Measurements from ENCODE around the gene ACTR2. TPM values are rescaled to one million over a fixed set of nuclear protein-coding genes. Genes with fewer than 3 reads are reported as not detected.

ACTR2 gene
- total RNA-seq, 1 donor from 2014 or later: 95.3 TPM

DNA sequence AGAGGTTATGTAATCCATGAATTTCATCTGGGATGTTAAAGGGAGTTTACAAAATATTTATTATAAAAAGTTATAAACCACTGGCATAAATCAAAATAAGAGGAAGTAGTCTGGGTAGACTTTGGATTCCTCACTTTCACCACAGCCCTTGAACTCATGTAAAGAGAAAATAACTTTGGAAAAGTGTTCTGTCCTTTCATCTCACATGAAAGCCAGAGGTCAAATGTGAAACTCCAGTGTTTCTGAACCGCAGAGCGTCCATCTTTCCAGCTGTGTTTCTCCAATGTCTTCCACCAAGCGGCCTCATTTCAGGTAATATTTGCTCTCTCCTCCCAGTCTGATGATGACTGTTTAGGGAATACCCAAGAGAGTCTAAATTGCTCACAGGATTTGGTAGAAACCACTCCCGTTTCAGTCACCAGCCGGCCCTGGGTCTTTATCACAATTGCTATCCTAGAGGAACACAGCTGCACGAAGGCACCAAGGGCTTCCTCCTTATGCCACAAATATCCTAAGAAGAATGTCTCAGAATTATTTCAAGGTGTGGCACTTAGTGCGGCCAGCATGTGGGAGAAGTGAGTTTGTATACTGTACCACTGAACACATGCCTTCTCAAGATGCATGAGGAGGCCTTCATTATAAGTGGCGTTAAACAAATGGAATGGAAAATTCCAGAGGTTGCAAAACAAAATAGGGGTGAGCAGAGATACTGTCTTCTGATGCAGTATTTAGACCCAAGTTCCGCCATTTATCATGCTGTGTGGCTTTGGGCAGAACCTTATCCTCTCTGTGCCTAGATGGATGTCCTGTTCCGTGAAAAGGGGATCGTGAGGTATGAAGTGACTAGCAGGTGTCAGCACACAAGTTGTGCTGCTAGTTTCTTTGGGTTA lies 63.8 kb downstream of the ACTR2 start:
- H3K4me3 ChIP-seq (ENCODE audit: low read depth, low read length): no peak overlapping the region
- DNase-seq (ENCODE audit: low read depth): no peak
- TF ChIP-seq, protein P1, sequence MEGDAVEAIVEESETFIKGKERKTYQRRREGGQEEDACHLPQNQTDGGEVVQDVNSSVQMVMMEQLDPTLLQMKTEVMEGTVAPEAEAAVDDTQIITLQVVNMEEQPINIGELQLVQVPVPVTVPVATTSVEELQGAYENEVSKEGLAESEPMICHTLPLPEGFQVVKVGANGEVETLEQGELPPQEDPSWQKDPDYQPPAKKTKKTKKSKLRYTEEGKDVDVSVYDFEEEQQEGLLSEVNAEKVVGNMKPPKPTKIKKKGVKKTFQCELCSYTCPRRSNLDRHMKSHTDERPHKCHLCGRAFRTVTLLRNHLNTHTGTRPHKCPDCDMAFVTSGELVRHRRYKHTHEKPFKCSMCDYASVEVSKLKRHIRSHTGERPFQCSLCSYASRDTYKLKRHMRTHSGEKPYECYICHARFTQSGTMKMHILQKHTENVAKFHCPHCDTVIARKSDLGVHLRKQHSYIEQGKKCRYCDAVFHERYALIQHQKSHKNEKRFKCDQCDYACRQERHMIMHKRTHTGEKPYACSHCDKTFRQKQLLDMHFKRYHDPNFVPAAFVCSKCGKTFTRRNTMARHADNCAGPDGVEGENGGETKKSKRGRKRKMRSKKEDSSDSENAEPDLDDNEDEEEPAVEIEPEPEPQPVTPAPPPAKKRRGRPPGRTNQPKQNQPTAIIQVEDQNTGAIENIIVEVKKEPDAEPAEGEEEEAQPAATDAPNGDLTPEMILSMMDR (conservative IDR thresholded peaks at IDR 0.05; ENCODE audit: low read depth, low read length): no peak

DNA sequence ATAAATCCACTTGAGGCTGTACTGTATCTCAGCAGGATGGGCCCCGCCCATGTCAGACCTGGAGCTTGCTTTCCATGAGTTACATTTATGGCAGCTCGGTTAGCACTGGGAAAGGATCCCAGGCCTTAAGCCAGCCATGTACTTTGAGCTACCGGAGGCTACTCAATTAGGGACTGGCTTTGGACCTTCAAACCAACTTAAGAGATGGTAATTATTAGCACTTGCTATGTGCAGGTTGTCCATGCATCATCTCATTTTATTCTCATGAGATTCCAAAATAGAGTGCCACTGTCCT lies 64.4 kb downstream of the ACTR2 start:
- H3K4me3 ChIP-seq (ENCODE audit: low read depth, low read length): no peak overlapping the region
- DNase-seq (ENCODE audit: low read depth): no peak
- TF ChIP-seq, protein P1 (conservative IDR thresholded peaks at IDR 0.05; ENCODE audit: low read depth, low read length): no peak

DNA sequence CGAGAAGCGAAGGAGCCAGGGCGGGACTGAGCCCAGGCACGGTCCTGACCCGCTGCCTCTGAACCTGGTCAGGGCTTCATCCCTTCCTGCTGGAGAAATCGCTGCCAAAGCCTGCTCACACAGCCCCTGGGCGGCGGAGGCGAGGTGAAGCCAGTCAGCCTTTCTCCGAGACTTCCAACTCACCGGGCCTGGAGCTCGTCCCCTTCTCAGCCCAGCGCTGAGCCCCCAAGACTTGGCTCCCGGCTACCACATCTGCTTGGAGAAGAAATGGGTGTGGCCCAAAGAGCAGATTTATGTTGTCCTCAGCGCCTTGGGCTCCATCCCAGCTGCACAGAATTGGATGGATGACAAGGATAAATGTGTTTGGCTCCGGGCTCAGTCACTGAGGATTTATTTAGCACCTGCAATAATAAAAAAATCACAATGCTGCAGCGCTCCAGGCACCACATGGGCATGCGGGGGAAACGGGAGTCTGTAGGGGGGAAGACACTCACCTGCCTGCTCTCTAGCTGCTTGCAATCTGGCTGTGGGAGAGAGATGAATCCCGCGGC lies 64.9 kb downstream of the ACTR2 start:
- DNase-seq (ENCODE audit: low read depth): no peak
- H3K4me3 ChIP-seq (ENCODE audit: low read depth, low read length): no peak overlapping the region
- TF ChIP-seq, protein P1 (conservative IDR thresholded peaks at IDR 0.05; ENCODE audit: low read depth, low read length): no peak

DNA sequence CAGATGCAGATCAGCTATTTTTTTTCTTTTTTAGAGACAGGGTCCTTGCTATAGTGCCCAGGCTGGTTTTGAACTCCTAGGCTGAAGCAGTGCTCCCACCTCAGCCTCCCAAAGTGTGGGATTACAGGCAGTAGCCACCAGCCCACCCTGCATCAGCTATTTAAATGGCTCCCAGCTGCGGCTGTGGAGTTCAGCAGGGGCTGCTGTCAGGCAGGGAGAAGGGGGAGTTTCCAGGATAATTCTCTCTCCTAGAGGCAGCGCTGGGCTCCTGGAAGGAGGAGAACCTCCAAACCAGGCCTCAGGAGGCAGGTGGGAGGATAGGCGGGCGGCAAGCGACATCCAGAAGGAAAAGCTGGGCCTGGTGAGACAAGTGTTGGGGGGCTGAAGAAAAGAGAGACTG lies 65.7 kb downstream of the ACTR2 start:
- TF ChIP-seq, protein P1 (conservative IDR thresholded peaks at IDR 0.05; ENCODE audit: low read depth, low read length): no peak
- no peak for DNase-seq (ENCODE audit: low read depth)
- no peak overlapping the region for H3K4me3 ChIP-seq (ENCODE audit: low read depth, low read length)

DNA sequence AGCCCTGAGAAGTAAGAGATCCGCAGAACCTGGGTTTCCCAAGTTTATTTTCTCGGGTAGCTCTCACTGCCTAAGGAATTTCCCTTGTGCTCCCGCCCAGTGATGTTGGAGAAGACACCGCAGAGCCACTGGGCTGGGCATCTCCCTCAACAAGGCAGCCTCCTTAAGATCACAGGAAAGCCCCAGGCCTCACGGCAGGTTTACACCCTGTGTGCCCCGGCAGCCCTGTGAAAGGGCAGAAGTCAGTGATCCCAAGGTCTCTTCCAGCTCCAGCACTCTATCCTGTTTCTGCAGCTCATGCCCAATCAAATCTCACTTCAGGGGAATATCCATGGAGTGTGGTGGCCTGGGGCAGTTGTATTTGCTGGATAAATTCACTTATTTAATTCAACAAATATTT lies 66.5 kb downstream of the ACTR2 start:
- H3K4me3 ChIP-seq (ENCODE audit: low read depth, low read length): no peak overlapping the region
- TF ChIP-seq, protein P1 (conservative IDR thresholded peaks at IDR 0.05; ENCODE audit: low read depth, low read length): no peak
- DNase-seq (ENCODE audit: low read depth): no peak

DNA sequence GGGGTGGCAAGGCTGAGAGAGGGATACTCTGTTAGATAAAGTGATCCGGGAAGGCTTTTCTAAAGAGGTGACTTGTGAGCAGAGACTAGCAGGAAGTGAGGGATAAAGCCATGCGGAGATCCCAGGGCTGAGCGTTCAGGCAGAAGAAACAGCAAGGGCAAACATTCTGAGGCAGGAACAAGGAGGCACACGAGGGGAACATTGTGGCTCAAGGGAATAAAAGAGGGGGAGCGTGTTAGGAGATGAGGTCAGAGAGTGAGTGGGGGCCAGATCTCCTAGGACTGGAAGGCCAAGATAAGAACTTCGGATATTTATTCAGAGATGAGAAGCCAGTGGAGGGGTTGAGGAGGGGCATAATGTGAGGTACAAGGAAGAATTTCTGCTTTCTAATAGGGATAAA lies 67.1 kb downstream of the ACTR2 start:
- no peak overlapping the region for H3K4me3 ChIP-seq (ENCODE audit: low read depth, low read length)
- DNase-seq (ENCODE audit: low read depth): no peak
- TF ChIP-seq, protein P1 (conservative IDR thresholded peaks at IDR 0.05; ENCODE audit: low read depth, low read length): no peak

DNA sequence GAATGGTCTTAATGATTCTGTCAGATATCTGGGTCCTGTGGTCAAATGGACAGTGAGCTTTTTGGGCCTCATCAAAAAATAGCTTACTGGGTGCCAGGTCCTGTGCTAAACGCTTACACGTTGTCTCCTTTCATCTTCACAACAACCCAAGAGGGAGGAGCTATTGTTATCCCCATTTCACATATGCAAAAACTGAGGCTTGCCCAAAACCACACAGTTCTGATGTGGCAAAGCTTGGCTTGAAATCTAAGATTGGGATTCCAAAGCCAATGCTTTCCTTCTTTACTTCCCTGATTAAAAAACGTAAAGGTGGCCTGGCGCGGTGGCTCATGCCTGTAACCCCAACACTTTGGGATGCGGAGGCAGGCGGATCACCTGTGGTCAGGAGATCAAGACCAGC lies 69.3 kb downstream of the ACTR2 start:
- DNase-seq (ENCODE audit: low read depth): no peak
- TF ChIP-seq, protein P1 (conservative IDR thresholded peaks at IDR 0.05; ENCODE audit: low read depth, low read length): no peak
- H3K4me3 ChIP-seq (ENCODE audit: low read depth, low read length): no peak overlapping the region

Measured in epithelial cell of proximal tubule (primary cell).